ENCODE measurements around the gene APOE.
"Not testable (repeated sequence)": the region's sequence is repeated elsewhere in the genome, so short reads cannot be mapped to it uniquely, and the experiment has no call there.

Gene APOE

DNA sequence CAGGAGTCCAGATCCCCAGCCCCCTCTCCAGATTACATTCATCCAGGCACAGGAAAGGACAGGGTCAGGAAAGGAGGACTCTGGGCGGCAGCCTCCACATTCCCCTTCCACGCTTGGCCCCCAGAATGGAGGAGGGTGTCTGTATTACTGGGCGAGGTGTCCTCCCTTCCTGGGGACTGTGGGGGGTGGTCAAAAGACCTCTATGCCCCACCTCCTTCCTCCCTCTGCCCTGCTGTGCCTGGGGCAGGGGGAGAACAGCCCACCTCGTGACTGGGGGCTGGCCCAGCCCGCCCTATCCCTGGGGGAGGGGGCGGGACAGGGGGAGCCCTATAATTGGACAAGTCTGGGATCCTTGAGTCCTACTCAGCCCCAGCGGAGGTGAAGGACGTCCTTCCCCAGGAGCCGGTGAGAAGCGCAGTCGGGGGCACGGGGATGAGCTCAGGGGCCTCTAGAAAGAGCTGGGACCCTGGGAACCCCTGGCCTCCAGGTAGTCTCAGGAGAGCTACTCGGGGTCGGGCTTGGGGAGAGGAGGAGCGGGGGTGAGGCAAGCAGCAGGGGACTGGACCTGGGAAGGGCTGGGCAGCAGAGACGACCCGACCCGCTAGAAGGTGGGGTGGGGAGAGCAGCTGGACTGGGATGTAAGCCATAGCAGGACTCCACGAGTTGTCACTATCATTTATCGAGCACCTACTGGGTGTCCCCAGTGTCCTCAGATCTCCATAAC is at the start of gene APOE:
APOE (plus strand) TSS at position 360 of the 724 bp plus-strand sequence. CDS start 829 bp downstream, outside the sequence.
- DNase-seq: no peak

DNA sequence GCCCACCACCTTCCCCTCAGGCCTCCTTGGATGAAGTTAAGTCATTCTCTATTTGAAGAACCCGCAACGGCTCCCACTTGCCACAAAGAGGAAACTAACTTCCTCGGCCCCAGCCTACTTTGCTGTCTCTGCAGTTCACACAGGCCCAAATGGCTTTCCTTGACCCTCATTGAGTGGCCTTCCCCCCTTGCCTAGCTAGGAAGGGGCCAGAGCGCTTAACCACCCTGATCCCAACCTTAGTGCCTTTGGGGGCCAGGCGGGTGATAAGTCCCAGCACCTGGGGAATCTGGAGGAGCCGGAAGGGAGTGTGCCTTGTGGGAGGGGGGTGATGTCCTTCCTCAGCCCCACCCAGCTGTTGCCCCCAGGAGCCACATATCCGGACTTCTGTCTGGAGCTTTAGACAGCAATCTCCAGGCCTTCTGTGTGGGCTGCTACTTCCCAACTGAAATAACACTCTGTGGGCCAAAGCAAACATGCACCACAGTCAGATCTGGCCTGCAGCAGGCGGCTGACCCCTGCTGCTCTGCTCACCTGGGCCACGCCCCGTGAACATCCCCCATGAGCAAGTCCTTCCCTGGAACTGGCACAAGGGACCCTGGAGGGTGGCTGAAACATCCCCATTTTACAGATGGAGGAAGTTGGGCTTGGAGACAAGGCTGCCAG is 49.0 kb upstream of the APOE start:
- no peak for DNase-seq

DNA sequence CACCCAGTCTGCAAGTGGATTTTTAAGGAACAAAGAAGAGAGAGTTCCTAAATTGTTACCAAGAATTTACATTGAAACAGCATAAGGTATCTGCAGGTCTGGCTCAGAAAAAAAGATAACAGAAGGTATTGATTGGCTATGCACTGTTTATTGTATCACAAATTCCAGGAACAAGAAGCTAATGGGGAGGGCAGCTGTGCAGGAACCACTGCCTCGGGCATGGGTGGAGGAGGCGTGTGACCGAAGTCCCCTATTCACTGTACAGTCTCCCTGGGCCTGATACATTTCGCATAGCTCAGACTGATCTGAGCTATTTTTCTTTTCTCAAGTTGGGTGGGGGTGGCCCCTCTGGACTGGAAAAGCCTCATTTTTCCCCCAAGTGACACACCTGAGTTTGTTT is 47.8 kb upstream of the APOE start:
- DNase-seq: no peak

DNA sequence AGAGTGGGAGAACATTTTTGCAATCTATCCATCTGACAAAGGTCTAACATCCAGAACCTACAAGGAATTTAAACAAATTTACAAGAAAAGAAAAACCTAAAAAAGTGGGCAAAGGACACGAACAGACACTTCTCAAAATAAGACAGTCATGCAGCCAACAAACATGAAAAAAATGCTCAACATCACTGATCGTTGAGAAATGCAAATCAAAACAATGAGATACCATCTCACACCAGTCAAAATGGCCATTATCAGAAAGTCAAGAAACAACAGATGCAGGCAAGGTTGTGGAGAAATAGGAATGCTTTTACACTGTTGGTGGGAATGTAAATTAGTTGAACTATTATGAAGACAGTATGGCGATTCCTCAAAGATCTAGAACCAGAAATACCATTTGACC is 44.0 kb upstream of the APOE start:
- DNase-seq: not testable (repeated sequence)

DNA sequence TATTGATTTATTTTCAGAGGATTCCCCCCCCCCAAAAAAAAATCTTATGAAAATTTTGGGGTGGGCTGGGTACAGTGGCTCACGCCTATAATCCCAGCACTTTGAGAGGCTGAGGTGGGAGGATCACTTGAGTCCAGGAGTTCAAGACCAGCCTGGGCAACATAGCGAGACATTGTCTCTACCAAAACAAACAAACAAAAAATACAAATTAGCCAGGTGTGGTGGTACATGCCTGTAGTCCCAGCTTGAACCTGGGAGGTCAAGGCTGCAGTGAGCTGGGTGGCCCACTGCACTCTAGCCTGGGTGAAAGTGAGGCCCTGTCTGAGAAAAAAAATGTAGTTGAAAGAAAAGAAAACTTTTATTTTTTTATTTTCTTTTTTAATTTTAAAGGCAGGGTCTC is 41.6 kb upstream of the APOE start:
- DNase-seq: no peak

DNA sequence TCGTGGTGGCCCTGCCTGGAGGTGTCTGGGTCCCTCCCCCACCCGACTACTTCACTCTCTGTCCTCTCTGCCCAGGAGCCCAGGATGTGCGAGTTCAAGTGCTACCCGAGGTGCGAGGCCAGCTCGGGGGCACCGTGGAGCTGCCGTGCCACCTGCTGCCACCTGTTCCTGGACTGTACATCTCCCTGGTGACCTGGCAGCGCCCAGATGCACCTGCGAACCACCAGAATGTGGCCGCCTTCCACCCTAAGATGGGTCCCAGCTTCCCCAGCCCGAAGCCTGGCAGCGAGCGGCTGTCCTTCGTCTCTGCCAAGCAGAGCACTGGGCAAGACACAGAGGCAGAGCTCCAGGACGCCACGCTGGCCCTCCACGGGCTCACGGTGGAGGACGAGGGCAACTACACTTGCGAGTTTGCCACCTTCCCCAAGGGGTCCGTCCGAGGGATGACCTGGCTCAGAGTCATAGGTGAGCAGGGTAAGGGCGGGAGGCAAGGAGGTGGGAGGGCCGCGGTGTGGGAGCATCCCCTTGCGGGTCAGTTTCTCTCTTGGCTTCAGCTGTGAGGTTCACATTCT is 40.3 kb upstream of the APOE start:
- no peak for DNase-seq

DNA sequence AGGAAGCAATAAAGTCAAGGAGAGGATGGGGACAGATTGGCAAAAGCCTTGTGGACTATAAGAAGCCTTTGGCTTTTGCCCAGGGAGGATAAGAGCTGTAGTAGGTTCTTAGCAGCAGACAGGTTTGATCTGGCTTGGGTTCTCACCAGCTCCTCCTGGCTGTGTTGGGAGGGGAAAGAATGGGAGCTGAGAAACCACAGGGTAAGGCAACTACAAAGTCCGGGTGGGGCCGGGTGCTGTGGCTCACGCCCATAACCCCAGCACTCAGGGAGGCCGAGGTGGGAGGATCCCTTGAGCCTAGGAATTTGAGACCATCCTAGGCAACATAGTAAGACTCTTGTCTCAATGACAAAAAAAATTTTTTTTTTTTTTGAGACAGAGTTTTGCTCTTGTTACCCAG is 38.9 kb upstream of the APOE start:
- DNase-seq: no peak

DNA sequence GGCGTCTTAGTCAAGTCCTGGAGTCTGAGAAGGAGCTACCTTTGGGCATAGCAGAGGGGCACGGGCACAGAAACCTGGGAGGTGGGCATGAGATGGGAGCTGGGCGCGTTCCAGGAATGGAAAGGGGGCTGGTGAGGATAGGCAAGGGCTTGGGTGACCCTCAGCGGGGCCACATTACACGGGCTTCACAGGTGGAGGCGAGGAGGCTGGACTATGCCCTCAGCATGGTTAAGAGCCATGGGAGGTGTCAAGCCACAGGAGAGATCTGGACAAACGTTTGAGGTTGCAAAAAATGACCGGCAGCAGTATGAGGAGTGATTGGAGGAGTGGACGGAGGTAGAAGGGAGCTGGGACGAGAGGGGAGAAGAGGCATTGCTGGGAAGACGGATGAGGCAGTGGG is 38.0 kb upstream of the APOE start:
- no peak for DNase-seq

DNA sequence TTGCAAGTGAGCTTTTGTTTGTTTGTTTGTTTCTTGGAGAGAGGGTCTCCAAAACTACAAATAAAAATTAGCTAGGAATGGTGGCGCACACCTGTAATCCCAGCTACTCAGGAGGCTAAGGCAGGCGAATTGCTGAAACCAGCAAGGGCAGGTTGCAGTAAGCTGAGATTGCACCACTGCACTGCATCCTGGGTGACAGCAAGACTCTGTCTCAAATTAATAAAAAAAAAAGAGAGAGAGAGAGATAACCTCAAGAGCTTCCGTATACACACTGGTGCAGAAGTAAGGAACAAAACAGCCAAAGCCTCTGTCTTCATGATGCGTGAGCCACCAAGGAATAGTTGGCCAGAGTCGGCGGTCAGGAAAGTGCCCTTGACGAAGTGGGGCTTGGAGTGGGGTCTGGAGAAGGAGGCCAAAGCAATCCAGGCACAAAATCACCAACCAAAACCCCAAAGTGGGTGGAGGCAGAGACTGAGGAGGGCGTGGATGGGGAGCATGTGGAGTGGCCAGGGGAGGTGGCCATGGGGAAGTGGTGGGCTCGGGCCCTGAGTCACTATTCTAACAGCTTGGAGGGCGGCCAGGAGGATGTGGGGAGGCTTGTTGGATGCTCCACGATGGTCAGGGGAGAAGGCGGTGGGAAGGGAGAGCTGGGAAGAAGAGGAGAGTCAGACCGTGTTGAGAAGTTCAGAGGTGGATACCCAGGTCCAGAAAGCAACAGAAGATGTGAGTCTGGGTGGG is 35.7 kb upstream of the APOE start:
- DNase-seq: no peak

DNA sequence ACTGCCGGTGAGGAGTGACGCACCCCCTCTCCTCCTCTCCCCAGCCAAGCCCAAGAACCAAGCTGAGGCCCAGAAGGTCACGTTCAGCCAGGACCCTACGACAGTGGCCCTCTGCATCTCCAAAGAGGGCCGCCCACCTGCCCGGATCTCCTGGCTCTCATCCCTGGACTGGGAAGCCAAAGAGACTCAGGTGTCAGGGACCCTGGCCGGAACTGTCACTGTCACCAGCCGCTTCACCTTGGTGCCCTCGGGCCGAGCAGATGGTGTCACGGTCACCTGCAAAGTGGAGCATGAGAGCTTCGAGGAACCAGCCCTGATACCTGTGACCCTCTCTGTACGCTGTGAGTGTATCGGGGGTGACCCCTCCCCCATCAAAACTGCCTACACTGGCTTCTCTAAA is 33.8 kb upstream of the APOE start:
- no peak for DNase-seq

DNA sequence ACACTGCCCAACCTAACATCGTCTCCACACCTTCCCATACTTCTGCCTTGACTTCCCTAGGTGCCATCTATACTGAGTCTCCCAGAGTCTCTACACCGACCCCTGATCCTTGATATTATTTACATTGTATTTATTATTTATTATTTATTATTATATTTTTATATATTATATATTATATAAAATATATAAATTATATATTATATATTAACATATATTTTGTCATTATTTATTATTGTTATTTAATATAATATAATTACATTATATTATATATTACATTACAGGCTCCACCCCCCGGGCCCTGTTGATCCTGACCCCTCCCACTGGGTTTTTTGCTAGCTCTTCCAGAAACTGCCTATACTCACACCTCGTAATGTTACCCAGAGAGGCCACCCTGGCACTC is 32.9 kb upstream of the APOE start:
- no peak for DNase-seq

DNA sequence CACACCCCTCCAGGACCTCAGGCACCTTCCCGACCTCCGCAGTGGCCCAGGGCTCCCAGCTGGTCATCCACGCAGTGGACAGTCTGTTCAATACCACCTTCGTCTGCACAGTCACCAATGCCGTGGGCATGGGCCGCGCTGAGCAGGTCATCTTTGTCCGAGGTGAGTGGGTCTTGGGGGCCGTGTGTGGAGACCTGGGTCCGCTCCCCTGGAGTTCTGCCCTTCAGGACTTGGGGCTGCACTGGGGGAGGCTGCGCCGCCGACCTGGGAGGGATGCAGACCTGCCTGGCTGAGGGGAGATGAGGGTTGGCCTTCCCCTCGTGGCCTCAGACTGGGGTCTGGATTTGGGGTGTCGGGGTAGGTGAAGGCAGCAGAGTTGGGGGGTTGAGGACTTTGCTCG is 31.3 kb upstream of the APOE start:
- DNase-seq: no peak

DNA sequence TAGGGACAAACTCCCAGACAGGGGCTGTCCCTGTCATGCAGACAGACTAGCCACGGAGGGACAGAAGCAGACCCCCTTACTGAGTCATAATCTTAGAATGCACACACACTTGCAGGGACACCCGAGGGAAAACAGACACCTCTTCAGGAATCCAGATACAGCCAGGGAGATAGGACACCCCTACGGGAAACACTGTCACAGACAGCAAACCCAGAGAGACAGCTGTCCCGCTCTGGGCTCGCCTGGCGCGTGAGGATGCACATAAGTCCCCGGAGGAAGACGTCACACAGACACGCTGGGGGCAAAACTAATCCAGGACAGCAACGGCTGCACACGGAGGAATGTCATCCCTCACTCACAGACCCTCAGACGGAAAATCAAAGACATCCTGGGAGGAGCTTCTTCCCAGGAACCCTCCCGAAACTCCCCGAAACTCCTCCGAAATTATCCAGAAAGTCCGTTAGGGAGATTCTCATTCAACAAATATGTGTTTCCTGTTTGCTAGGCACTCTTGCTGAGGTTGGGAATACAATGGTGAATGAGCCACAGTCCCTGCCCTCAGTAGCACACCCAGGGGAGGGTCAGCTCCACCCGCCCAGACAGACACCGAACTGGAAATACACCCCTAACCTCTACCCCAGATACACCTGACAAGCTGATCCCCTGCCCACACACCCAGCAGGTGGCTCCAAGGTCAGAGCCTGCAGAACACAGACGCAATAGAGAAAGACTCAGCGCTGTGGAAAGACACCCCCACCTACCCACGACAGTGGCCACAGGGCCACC is 29.7 kb upstream of the APOE start:
- no peak for DNase-seq

DNA sequence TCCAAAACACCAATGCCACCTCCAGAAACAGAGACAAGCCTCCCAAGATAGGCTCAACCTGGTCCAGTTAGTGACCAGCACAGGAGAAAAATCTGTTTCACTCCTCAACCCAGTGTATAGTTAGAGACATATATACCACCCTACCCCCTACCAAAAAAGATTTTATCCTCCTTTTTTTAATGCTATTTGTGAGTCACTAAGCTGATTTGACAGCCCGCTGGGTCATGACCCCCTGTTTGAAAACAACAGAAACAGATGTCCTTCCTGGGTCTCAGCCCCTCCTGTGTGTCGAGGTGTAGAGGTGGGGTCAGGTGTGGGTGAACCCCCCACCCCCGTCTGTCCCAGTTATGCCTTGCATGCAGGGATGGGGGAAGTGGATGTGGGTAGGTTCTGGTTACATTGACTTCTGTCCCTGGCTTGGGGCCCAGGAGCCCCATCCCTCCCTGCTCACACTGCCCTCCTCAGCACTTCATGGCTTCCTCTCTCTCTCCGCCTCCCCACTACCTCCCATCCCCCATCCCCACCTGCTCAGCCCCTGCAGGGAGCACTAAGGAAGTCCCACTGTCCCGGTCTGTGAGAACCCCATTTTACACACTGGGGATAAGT is 28.6 kb upstream of the APOE start:
- DNase-seq: no peak

DNA sequence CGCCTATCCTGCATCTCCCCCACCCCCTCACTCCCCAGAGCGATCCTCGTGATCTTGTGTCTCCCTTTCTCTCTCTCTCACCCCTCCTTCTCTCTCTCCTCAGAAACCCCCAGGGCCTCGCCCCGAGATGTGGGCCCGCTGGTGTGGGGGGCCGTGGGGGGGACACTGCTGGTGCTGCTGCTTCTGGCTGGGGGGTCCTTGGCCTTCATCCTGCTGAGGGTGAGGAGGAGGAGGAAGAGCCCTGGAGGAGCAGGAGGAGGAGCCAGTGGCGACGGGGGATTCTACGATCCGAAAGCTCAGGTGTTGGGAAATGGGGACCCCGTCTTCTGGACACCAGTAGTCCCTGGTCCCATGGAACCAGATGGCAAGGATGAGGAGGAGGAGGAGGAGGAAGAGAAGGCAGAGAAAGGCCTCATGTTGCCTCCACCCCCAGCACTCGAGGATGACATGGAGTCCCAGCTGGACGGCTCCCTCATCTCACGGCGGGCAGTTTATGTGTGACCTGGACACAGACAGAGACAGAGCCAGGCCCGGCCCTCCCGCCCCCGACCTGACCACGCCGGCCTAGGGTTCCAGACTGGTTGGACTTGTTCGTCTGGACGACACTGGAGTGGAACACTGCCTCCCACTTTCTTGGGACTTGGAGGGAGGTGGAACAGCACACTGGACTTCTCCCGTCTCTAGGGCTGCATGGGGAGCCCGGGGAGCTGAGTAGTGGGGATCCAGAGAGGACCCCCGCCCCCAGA is 27.3 kb upstream of the APOE start:
- no peak for DNase-seq

DNA sequence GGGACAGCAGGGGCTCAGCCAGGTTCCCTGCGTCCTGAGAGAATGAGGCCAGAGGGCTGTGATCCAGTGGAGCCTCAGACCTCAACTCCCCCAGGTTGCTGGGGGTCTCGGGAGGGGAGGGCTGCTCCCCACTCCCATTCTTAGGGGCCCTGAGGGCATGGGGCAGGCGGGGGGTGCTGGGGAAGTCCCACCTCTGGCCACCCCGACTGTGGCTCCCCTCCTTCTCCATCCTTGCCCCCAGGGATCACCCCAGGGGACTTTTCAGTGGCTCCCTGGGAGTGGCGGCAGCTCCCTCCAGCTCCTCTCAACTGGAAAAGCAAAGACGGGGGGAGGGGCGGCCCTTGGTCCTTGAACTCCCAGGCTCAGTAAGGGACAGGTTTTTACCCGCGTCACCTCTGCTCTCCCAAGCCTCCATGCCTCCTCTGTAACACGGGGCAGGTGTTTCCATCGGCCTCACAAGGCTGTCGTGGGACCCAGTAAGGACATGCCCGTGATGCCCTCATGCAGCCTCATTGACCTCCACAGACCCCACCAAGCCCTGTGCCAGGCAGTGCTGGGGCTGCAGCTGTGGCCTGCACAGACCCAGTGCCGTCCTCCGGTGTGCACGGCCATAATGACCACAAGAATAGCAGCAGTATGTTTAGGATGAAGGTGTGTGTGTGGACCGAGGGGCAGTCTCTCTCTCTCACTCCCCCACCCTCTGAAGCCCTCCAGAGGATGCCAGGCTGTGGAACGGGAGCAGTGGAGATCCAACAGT is 26.1 kb upstream of the APOE start:
- DNase-seq: no peak

DNA sequence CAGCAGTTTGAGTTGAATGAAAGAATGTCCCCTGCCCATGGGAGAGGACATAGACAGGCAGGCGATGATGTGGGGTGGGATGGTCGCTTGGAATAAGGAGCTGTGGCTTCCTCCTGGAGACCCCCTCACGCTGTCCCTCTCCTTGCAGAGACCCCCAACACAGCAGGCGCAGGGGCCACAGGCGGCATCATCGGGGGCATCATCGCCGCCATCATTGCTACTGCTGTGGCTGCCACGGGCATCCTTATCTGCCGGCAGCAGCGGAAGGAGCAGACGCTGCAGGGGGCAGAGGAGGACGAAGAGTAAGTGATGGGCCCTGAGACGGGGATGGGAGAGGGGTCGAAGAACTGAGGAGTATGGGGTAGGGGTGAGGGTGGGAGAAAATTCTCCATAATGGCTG is 23.5 kb upstream of the APOE start:
- DNase-seq: no peak

DNA sequence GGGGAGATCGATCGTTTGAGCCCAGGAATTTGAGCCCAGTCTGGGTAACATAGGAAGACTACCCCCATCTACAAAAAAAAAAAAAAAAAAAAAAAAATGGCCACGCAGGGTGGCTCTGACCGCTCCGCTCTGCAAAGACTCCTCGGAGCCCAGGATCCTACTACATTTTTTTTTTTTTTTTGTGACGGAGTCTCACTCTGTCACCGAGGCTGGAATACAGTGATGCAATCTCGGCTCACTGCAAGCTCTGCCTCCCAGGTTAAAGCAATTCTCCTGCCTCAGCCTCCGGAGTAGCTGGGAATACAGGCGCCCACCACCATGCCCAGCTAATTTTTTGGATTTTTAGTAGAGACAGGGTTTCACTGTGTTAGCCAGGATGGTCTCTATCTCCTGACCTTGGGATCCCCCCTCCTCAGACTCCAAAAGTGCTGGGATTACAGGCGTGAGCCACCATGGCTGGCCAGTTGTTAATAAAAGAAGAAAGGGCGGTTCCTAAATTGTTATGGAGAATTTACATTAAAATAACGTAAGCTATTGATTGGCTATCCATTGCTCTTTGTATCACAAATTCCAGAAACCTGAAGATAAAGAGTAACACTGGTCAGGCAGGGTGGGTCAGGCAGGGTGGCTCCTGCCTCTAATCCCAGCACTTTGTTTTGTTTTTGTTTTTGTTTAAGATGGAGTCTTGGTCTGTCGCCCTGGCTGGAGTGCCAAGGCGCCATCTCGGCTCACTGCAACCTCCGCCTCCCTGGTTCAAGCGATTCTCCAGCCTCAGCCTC is 22.8 kb upstream of the APOE start:
- not testable (repeated sequence) for DNase-seq

DNA sequence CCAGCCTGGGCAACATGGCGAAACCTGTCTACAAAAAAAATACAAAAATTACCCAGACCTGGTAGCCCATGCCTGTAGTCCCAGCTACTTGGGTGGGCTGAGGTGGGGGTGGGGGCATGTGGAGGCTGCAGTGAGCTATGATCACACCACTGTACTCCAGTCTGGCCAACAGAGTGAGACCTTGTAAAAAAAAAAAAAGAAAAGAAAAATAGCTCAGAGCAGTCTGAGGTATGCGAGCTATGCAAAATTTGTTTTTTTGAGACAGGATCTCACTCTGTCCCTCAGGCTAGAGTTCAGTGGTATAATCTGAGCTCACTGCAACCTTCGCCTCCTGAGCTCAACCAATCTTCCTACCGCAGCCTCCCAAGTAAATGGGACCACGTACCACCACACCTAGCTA is 21.7 kb upstream of the APOE start:
- DNase-seq: no peak

DNA sequence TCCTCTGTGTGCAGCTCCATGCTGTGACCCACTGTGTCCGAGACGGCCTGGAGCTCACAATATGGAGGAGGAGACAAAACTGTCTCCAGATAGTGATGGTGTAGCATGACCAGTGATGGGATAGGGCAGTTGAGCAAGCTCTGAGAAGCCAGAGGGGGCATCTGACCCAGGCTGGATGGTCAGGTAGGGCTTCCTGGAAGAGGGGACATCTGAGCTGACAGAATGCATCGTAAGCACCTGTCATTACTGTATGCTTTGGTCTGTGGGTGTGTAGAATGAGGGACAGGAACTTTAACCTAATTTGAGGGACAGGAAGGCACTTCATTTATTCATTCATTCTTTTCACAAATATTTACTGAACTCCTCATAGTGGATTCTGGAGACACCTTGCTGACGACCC is 21.0 kb upstream of the APOE start:
- DNase-seq: no peak

Measured in NCI-H748 treated with DMSO at 0.1 percent for 48 hours (cell line).